ENCODE data around the gene PIEZO1. TPM values are rescaled to one million over a fixed set of nuclear protein-coding genes. Genes with fewer than 3 reads are reported as not detected.
A peak's percentile ranks its signal among the peaks of the same experiment; 100 is the strongest.

Gene PIEZO1
- total and polyA plus RNA-seq, 9 of the 15 experiments (the other 6 are each of a cell fraction or from before 2014, with no cell fraction given), result 3.6 to 432 (median 131) TPM

DNA sequence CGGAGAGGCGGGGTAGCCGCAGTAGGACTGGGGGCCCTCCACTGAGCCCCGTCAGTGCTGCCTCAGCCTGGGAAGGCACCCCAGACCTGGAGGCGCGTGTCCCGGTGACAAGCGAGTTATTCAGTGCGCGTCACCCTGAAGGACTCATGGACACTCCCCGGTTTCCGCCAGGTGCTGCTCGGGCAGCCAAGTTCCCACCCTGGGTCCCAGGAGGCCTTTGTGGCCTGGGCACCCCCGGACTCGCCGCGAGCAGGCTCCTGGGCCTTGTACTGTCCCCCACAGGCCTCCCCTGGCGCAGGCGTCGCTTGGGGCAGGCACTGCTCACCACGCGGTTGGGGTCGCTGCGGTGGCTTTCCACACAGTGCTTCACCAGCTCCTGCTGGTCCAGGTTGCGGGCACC, 86.4 kb downstream of the PIEZO1 start:
- WGBS (ENCODE audit: insufficient coverage, low coverage, missing lambda C conversion rate), result 95% methylated on average over 25 of the region's 25 CpGs
- Histone ChIP-seq H3K27ac (ENCODE audit: extremely low read depth, low read depth, low read length) (no peak overlapping the region), H3K9ac (ENCODE audit: insufficient read depth in 1 of 2, low read depth in 2 of 2, low read length in 2 of 2) (no peak overlapping the region), H3K36me3 (ENCODE audit: control insufficient read depth, insufficient read depth, low read length) (peaks cover 73% of the 10 kb centered on the region; the same call in 1 of the 3 replicates), H4K20me1 (replicated peaks; ENCODE audit: control insufficient read depth, insufficient read depth, low read length) (peaks cover under 1% of the 10 kb centered on the region; the same call in 1 of the 2 replicates), H2AFZ (ENCODE audit: low read depth, low read length) (no peak overlapping the region), H3K27me3 (ENCODE audit: control insufficient read depth in 2 of 2, insufficient read depth in 2 of 2, low read length in 2 of 2) (no peaks in the 10 kb centered on the region), H3K4me1 (replicated peaks in 1 of 2; ENCODE audit: control insufficient read depth in 2 of 2, insufficient read depth in 2 of 2, low read length in 2 of 2) (peaks cover 10 to 88% of the 10 kb centered on the region in 2 experiments), H3K79me2 (ENCODE audit: control insufficient read depth, insufficient read depth, low read length) (peaks cover 25% of the 10 kb centered on the region), H3K9me1 (ENCODE audit: control insufficient read depth, insufficient read depth, low read length) (no peaks in the 10 kb centered on the region), H3K4me3 (no peak overlapping the region), H3K4me2 (ENCODE audit: insufficient read depth, low read length) (no peak overlapping the region), H3K9me3 (replicated peaks; ENCODE audit: control insufficient read depth, insufficient read depth, low read depth, low read length) (no peaks in the 10 kb centered on the region)
- ChIA-PET CTCF (ENCODE audit: low intra/inter-chr PET ratio) (interaction anchor here (0.8 kb wide), 1 partner anchor 87 kb away, joined by 3 read pairs; no protein-coding TSS in a partner anchor), POLR2A (interaction anchor here (0.9 kb wide), 1 partner anchor 9 kb away, joined by 3 read pairs; no protein-coding TSS in a partner anchor)
- DNase-seq (ENCODE audit: extremely low read depth in 1 of 4, low spot score in 3 of 4) (no peak), FAIRE-seq (no peak), ATAC-seq (no peak)
- intact Hi-C loops (cut with micrococcal nuclease), result no loop called here
- in situ Hi-C loops (cut with MboI), result no loop called here
- no TSS peak for BruUV-seq (replicated peaks)
- TF ChIP-seq TBL1XR1 (IDR thresholded peaks at IDR 0.05; ENCODE audit: low read length in 2 of 2) (no peak), SIN3A (IDR thresholded peaks at IDR 0.05; ENCODE audit: borderline replicate concordance in 2 of 2, control insufficient read depth in 1 of 2, low read depth in 2 of 2, low read length in 2 of 2) (no peak), NR4A1 (CRISPR knock-in tag; IDR thresholded peaks at IDR 0.05) (no peak), NR4A1 (tag; IDR thresholded peaks at IDR 0.05) (no peak), RBFOX2 (IDR thresholded peaks at IDR 0.05; ENCODE audit: low read depth, low read length) (0 out of 2 replicates have a peak, but pooled peaks have one; percentile 0), NR3C1 (CRISPR knock-in tag; IDR thresholded peaks at IDR 0.05) (no peak), VEZF1 (CRISPR knock-in tag; IDR thresholded peaks at IDR 0.05) (no peak), ILK (tag; IDR thresholded peaks at IDR 0.05; ENCODE audit: borderline replicate concordance, low read depth) (no peak), HMGN3 (IDR thresholded peaks at IDR 0.05; ENCODE audit: borderline replicate concordance, extremely low read depth, insufficient read length, low read depth, low read length) (no peak), KDM5B (IDR thresholded peaks at IDR 0.05; ENCODE audit: insufficient replicate concordance, low read depth, low read length) (no peak), MCM5 (IDR thresholded peaks at IDR 0.05; ENCODE audit: low read depth) (no peak)
- TF ChIP-seq, protein P1, sequence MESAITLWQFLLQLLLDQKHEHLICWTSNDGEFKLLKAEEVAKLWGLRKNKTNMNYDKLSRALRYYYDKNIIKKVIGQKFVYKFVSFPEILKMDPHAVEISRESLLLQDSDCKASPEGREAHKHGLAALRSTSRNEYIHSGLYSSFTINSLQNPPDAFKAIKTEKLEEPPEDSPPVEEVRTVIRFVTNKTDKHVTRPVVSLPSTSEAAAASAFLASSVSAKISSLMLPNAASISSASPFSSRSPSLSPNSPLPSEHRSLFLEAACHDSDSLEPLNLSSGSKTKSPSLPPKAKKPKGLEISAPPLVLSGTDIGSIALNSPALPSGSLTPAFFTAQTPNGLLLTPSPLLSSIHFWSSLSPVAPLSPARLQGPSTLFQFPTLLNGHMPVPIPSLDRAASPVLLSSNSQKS (CRISPR knock-in tag; IDR thresholded peaks at IDR 0.05), result no peak
- TF ChIP-seq, protein P2, sequence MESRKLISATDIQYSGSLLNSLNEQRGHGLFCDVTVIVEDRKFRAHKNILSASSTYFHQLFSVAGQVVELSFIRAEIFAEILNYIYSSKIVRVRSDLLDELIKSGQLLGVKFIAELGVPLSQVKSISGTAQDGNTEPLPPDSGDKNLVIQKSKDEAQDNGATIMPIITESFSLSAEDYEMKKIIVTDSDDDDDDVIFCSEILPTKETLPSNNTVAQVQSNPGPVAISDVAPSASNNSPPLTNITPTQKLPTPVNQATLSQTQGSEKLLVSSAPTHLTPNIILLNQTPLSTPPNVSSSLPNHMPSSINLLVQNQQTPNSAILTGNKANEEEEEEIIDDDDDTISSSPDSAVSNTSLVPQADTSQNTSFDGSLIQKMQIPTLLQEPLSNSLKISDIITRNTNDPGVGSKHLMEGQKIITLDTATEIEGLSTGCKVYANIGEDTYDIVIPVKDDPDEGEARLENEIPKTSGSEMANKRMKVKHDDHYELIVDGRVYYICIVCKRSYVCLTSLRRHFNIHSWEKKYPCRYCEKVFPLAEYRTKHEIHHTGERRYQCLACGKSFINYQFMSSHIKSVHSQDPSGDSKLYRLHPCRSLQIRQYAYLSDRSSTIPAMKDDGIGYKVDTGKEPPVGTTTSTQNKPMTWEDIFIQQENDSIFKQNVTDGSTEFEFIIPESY (CRISPR knock-in tag; IDR thresholded peaks at IDR 0.05), result peak; percentile 57; the same call in 1 of the 2 replicates
